Erythroblast (primary cell): ENCODE results near the gene BSPH1.

Experiments used
- GATA1 ChIP-seq: IDR thresholded peaks from 2 replicates; pipeline ENCODE4 v1.6.1; 2011; ENCODE audit warnings: low read depth, mild to moderate bottlenecking, control low read depth, low read length, moderate library complexity
- POLR2A ChIP-seq: IDR thresholded peaks from 2 replicates; pipeline ENCODE4 v1.6.1; 2011; ENCODE audit warnings: mild to moderate bottlenecking, low read length

DNA sequence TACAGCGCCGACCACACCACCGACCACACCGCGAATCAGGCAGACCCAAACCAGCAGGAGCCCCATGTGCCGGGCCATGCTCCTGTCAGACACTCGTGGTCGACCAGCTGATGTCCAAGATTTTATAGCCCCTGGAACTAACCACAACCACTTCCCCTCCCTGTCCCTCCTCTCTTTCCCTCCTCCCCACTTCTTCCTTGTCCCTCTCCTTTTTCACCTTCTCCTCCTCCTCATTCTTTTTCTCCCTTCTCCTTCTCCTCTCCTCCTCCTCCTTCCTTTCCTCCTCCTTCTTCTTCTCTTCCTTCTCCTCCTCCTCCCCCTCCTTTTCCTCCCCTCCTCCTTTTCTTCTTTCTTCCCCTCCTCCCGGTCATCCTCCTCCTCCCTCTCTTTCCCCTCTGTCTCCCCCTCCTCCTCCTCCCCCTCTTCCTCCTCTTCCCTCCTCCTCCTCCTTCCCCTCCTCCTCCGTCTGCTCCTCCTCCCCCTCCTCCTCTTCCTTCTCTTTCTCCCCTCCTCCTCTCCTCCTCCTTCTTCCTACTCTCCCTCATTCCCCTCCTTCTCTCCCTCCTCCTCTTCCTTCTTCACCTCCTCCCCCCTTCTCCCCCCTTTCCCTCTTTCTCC lies 670 bp downstream of the BSPH1 start:
- no peak for TF ChIP-seq POLR2A
- TF ChIP-seq GATA1 = no peak
